ENCODE data around the gene GPANK1. TPM values are rescaled to one million over a fixed set of nuclear protein-coding genes. Genes with fewer than 3 reads are reported as not detected.

The GPANK1 gene
- total and polyA plus RNA-seq, 2 of the 4 experiments (the other 2 are of a cell fraction), result 6.1 to 13.8 TPM

GRCh38 chr6:31690231-31691077 lies 25.7 kb upstream of the GPANK1 start:
- POLR2A ChIA-PET (ENCODE audit: unreplicated experiment), result no interaction called here
- Histone ChIP-seq H3K9me3 (ENCODE audit: control insufficient read depth, insufficient read depth, low read length) (no peaks in the 10 kb centered on the region), H3K36me3 (ENCODE audit: control insufficient read depth, insufficient read depth, low read length) (peaks cover 78% of the 10 kb centered on the region), H2AFZ (replicated peaks; ENCODE audit: low read length, poor library complexity) (no peak overlapping the region), H3K56ac (ENCODE audit: extremely low read depth, insufficient read depth, low read length) (no peak overlapping the region), H3K4me1 (ENCODE audit: control insufficient read depth, insufficient read depth, low read length) (no peaks in the 10 kb centered on the region), H2BK120ac (ENCODE audit: low read depth, low read length) (no peak overlapping the region), H4K20me1 (ENCODE audit: insufficient read depth, low read length) (no peaks in the 10 kb centered on the region), H3K79me1 (ENCODE audit: low read depth in 1 of 2, low read length in 2 of 2) (peaks cover 4 to 6% of the 10 kb centered on the region in 2 experiments; a peak in 2 of 4 replicates), H3K27me3 (ENCODE audit: control insufficient read depth, insufficient read depth, low read length) (no peaks in the 10 kb centered on the region), H2BK15ac (ENCODE audit: low read depth, low read length) (no peak overlapping the region), H2BK5ac (ENCODE audit: low read depth, low read length, poor library complexity, severe bottlenecking) (no peak overlapping the region), H3K14ac (replicated peaks; ENCODE audit: low read depth, low read length) (no peak overlapping the region), H3K4me3 (ENCODE audit: insufficient read depth, low read depth, low read length) (no peak overlapping the region), H2AK9ac (replicated peaks; ENCODE audit: low read depth, low read length, poor library complexity) (no peak overlapping the region), H3K23ac (ENCODE audit: low read depth, low read length) (no peak overlapping the region), H3K9me1 (ENCODE audit: insufficient read depth, low read length) (no peaks in the 10 kb centered on the region), H2AK5ac (ENCODE audit: low read depth, low read length) (no peak overlapping the region), H3K9ac (ENCODE audit: low read depth, low read length) (no peak overlapping the region), H3K18ac (ENCODE audit: low read depth, low read length) (no peak overlapping the region), H3K4me2 (ENCODE audit: low read depth, low read length) (no peak overlapping the region), H4K5ac (ENCODE audit: low read depth, low read length) (no peak overlapping the region), H4K91ac (ENCODE audit: insufficient read depth, low read depth, low read length) (no peak overlapping the region), H4K8ac (ENCODE audit: low read depth in 2 of 2, low read length in 2 of 2) (no peak overlapping the region), H3K4ac (ENCODE audit: low read depth, low read length) (no peak overlapping the region), H3K27ac (ENCODE audit: insufficient read depth, low read length) (no peak overlapping the region), H2BK20ac (ENCODE audit: low read depth, low read length) (no peak overlapping the region)
- BruUV-seq (replicated peaks), result no TSS peak
- no peak for TF ChIP-seq NFE2L2 (IDR thresholded peaks at IDR 0.05; ENCODE audit: low read depth, low read length)
- TF ChIP-seq CEBPB (IDR thresholded peaks at IDR 0.05; ENCODE audit: low read depth, low read length), result no peak
- no peak for TF ChIP-seq CTCF (conservative IDR thresholded peaks at IDR 0.05; ENCODE audit: low read depth, low read length)
- TF ChIP-seq FOS (IDR thresholded peaks at IDR 0.05; ENCODE audit: low read depth, low read length), result no peak
- no peak for TF ChIP-seq MAFK (IDR thresholded peaks at IDR 0.05; ENCODE audit: low read depth, low read length)
- TF ChIP-seq POLR2A (IDR thresholded peaks at IDR 0.05; ENCODE audit: low read depth, low read length), result no peak
- TF ChIP-seq MAZ (IDR thresholded peaks at IDR 0.05; ENCODE audit: borderline replicate concordance, low read depth, low read length), result no peak
- TF ChIP-seq SMC3 (IDR thresholded peaks at IDR 0.05; ENCODE audit: low read depth, low read length), result no peak
- no peak for TF ChIP-seq USF2 (IDR thresholded peaks at IDR 0.05; ENCODE audit: low read depth, low read length)
- no peak for TF ChIP-seq RFX5 (IDR thresholded peaks at IDR 0.05; ENCODE audit: low read depth, low read length)
- TF ChIP-seq BHLHE40 (IDR thresholded peaks at IDR 0.05; ENCODE audit: low read depth, low read length), result no peak
- TF ChIP-seq ELK1 (IDR thresholded peaks at IDR 0.05; ENCODE audit: borderline replicate concordance, low read depth, low read length), result no peak
- TF ChIP-seq CHD1 (IDR thresholded peaks at IDR 0.05; ENCODE audit: low read depth, low read length), result no peak
- no peak for TF ChIP-seq RAD21 (IDR thresholded peaks at IDR 0.05; ENCODE audit: low read length)
- TF ChIP-seq MXI1 (IDR thresholded peaks at IDR 0.05; ENCODE audit: borderline replicate concordance, low read depth, low read length), result no peak
- in situ Hi-C loops (cut with MboI; ENCODE audit: low sequenced_read_pairs), result no loop called here
- CTCF ChIA-PET, result interaction anchor here (0.8 kb wide), 1 partner anchor 12 kb away, joined by 3 read pairs; no protein-coding TSS in a partner anchor
- WGBS, 2 experiments (ENCODE audit: extremely low coverage in 2 of 2, insufficient read length in 1 of 2), result no CpG with 5 or more reads among the region's 10 CpGs
- intact Hi-C loops (cut with micrococcal nuclease), result no loop called here
- dilution Hi-C loops (cut with HindIII; ENCODE audit: low sequenced_read_pairs, unreplicated experiment), result no loop called here
- ATAC-seq (ENCODE audit: low read depth) (no peak), DNase-seq (no peak)

Measured in IMR-90 (cell line).